GM21528 (cell line): ENCODE results near the gene KLHL33.

Source experiments
- ATAC-seq: cut with Tn5 transposase; IDR thresholded peaks from one replicate; pipeline ENCODE4 v1.9.1; 2021; ENCODE audit warnings: mild to moderate bottlenecking, moderate library complexity; ENCODE audit not compliant: unreplicated experiment, low FRiP score

Gene KLHL33

DNA sequence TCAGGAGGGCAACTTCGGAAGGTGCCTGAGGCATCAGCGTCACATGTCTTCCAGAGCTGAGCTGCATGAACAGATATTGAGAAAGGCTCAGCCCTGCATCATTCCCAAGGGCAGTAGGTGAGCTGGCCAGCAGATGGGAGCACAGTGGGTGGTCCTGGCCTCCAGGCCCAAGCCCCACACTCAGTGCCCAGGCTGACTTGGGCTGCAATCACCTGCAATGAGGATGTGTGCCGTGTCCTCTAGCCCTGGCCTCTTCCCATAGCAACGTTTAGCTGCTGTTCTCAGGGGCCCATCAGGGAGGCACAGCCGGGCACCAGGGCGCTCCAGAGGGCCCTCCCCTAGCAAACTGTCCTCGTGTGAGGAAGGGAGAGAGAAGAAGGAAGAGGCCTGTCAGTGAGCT, 54.6 kb downstream of the KLHL33 start:
- ATAC-seq: no peak

DNA sequence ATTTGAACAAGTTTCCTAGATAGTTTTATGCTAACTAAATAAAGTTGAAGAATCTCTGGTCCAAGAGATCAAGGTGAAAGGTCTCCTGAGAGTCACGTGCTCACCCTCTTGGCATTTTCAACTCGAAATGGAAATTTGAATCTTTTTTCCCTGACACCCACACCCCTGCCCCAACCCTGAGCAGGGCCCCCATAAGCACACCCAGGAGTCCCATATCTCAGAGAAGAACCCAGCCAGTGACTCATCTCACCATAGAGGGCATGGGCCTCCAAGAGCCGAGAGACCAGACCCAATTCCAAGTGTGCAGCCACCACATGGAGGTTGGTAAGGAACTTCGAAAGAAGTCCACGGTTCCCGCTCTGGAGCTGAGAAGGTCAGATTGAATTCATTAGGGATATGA, 55.3 kb downstream of the KLHL33 start:
- no peak for ATAC-seq

DNA sequence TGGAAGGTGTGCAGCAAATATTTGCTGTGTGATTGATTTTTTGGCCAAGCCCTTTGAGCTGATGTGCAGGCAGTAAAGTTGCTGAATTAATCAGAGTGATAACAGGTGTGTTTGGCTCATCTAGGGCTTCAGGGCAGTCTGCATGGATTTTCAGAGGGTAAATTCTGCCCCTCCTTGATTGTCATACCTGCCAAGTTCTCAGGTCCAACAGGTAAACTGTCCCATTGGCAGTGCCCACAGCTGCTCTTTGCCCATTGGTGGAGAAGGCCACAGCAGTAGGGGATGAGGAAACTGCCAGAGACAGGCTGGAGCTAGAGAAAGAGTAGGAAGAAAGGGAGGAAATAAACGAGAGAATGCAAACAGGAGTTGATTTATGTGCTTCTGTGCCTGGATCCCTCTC, 56.2 kb downstream of the KLHL33 start:
- no peak for ATAC-seq

DNA sequence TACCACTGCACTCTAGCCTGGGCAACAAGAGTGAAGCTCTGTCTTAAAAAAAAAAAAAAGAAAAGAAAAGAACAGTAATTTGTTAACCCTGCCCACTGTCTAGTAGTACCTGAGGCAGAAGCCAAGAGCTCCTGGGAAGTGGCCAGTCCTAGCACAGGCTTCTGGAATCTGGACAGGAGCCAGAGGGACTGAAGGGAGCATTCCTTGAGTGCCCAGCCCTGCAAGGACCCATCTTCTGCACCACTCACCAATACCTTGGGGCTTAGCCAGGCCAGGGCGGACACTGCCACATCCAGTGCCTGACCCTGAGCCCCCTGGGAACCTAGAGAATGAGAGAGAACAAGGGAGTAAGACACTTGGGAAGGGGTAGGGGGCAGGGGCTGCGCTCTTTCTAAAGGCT, 58.8 kb downstream of the KLHL33 start:
- no peak for ATAC-seq

DNA sequence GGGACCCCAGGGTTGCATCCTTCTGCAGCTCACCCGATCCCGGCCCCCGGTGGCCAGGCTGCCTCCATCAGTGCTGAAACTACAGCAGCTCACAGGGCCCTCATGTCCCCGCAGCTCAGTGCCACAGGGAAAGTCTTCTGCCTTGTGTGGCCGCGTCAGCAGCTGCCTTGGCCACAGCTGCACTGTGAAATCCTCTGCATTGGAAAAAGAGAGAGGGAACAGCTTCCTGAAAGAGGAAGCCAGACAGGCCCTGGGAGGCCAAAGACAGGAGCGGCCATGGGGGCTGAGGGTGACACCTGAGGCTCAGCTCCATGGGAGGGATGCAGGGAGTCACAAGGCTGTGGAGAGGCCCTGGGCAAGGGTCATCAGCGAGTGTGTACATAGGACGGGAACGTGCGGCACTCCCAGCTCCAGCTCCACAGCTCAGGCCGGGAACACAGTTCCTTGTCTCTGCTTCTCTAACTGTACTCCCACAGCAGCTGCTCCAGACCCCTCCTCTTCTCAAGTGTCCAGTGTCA, 59.8 kb downstream of the KLHL33 start:
- ATAC-seq: no peak
